ENCODE measurements around the gene RIC8B.

DNA sequence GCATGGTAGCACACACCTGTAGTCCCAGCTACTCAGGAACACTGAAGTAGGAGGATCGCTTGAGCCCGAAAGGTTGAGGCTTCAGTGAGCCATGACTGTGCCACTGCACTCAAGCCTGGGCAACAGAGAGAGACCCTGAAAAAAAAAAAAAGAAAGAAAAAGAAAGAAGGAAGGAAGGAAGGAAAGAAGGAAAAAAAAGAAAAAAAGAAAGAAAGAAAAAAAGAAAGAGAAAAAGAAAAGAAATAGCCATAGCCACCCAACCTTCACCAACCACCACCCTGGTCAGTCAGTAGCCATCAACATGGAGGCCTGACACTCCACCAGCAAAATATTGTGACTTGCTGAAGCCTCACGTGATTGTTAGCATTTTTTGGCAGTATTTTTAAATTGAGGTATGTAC lies 159.8 kb downstream of the RIC8B start:
- TF ChIP-seq POLR2A (IDR thresholded peaks at IDR 0.05; ENCODE audit: control extremely low read depth in 1 of 2, low read depth in 2 of 2, low read length in 2 of 2) (no peak), JUN (IDR thresholded peaks at IDR 0.05; ENCODE audit: low read depth, low read length) (no peak), SP4 (IDR thresholded peaks at IDR 0.05; ENCODE audit: low read length) (no peak), TAF1 (IDR thresholded peaks at IDR 0.05; ENCODE audit: low read depth, low read length) (no peak), CEBPB (IDR thresholded peaks at IDR 0.05; ENCODE audit: low read depth, low read length) (no peak), JUND (IDR thresholded peaks at IDR 0.05; ENCODE audit: low read length) (no peak), TCF12 (IDR thresholded peaks at IDR 0.05; ENCODE audit: low read depth, low read length) (no peak), EZH2 (IDR thresholded peaks at IDR 0.05; ENCODE audit: low read depth, low read length, severe bottlenecking) (no peak), ATF2 (IDR thresholded peaks at IDR 0.05; ENCODE audit: low read length) (no peak)
- TF ChIP-seq, protein P1, sequence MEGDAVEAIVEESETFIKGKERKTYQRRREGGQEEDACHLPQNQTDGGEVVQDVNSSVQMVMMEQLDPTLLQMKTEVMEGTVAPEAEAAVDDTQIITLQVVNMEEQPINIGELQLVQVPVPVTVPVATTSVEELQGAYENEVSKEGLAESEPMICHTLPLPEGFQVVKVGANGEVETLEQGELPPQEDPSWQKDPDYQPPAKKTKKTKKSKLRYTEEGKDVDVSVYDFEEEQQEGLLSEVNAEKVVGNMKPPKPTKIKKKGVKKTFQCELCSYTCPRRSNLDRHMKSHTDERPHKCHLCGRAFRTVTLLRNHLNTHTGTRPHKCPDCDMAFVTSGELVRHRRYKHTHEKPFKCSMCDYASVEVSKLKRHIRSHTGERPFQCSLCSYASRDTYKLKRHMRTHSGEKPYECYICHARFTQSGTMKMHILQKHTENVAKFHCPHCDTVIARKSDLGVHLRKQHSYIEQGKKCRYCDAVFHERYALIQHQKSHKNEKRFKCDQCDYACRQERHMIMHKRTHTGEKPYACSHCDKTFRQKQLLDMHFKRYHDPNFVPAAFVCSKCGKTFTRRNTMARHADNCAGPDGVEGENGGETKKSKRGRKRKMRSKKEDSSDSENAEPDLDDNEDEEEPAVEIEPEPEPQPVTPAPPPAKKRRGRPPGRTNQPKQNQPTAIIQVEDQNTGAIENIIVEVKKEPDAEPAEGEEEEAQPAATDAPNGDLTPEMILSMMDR (IDR thresholded peaks at IDR 0.05; ENCODE audit: control extremely low read depth in 1 of 3, insufficient read depth in 1 of 3, low read depth in 1 of 3, low read length in 3 of 3): no peak
